Lower leg skin (tissue), 3 donors: ENCODE data around the gene TBKBP1.

Experiments used
- CTCF ChIP-seq, 3 donors: fragments of 450-650 bp; IDR thresholded peaks; one replicate each; pipeline ENCODE4 v1.5.1; 2016; ENCODE audit warnings: antibody characterized with exemption in 3 of 3, mild to moderate bottlenecking in 3 of 3, moderate library complexity in 2 of 3
- POLR2A ChIP-seq, 2 donors: fragments of 450-650 bp; IDR thresholded peaks; one replicate each; pipeline ENCODE4 v1.6.1; 2016 to 2017; ENCODE audit warnings: antibody characterized with exemption in 2 of 2, mild to moderate bottlenecking in 1 of 2, moderate library complexity in 1 of 2

GRCh38 chr17:47708864-47709541 lies 15.0 kb downstream of the TBKBP1 start:
- TF ChIP-seq POLR2A (IDR thresholded peaks at IDR 0.05) (no peak), CTCF (IDR thresholded peaks at IDR 0.05) (no peak)
